Lung (tissue), 12 donors: ENCODE results near the gene BMP8A. TPM values are rescaled to one million over a fixed set of nuclear protein-coding genes. Genes with fewer than 3 reads are reported as not detected.

Experiments
- ATAC-seq: fragments of 200-7000 bp; cut with Tn5 transposase; one replicate; pipeline ENCODE4 v1.9.1; 2020; ENCODE audit warnings: moderate number of reproducible peaks; ENCODE audit not compliant: insufficient read depth, low FRiP score
- DNase-seq, 3 donors: peaks; one replicate each; pipeline ENCODE4 v3.0.0-alpha.2; 2013 to 2017
- H3K27ac ChIP-seq, 2 donors: one replicate each; pipeline ENCODE4 v1.5.1; 2013; ENCODE audit warnings: mild to moderate bottlenecking in 2 of 2, moderate library complexity in 2 of 2, control low read depth in 1 of 2, inconsistent platforms in 1 of 2, low read depth in 1 of 2, low read length in 1 of 2
- H3K27me3 ChIP-seq, 3 donors: one replicate each; pipeline ENCODE4 v1.5.1; 2013; ENCODE audit warnings: low read length in 2 of 3; ENCODE audit not compliant: control insufficient read depth in 3 of 3, insufficient read depth in 3 of 3
- H3K36me3 ChIP-seq, 4 donors: one replicate each; pipeline ENCODE4 v1.5.1; 2013; ENCODE audit warnings: low read length in 4 of 4, mild to moderate bottlenecking in 1 of 4, moderate library complexity in 1 of 4; ENCODE audit not compliant: control insufficient read depth in 4 of 4, insufficient read depth in 4 of 4
- H3K4me1 ChIP-seq, 5 donors: one replicate each; pipeline ENCODE4 v1.5.1; 2013; ENCODE audit warnings: low read length in 5 of 5, mild to moderate bottlenecking in 2 of 5, moderate library complexity in 1 of 5; ENCODE audit not compliant: control insufficient read depth in 5 of 5, insufficient read depth in 5 of 5
- H3K4me3 ChIP-seq: one replicate; pipeline ENCODE4 v1.5.1; 2013; ENCODE audit warnings: mild to moderate bottlenecking, control low read depth, moderate library complexity
- H3K9ac ChIP-seq, 2 donors: one replicate each; pipeline ENCODE4 v1.5.1; 2013; ENCODE audit warnings: low read length in 2 of 2, control low read depth in 1 of 2; ENCODE audit not compliant: insufficient read depth in 1 of 2
- H3K9me3 ChIP-seq, 4 donors: one replicate each; pipeline ENCODE4 v1.5.1; 2013; ENCODE audit warnings: low read length in 3 of 4, mild to moderate bottlenecking in 1 of 4, moderate library complexity in 1 of 4; ENCODE audit not compliant: control insufficient read depth in 4 of 4, insufficient read depth in 3 of 4
- WGBS, 2 donors: extraction: QIAGEN DNeasy Blood & Tissue Kit; methylation state at CpG; one replicate each; pipeline ENCODE4 v1.1.7; 2013; 5-methylcytosine and 5-hydroxymethylcytosine counted together
- polyA plus RNA-seq, 2 donors: library from polyadenylated mRNA; stranded (reverse); fragments of 200-250 nt; gene quantifications; one replicate each; pipeline ENCODE4 v1.2.1, GENCODE V29; 2013
- total RNA-seq, 2 donors: library from RNA; depleted of rRNA in 1 of 2; stranded (reverse); fragments of >200 nt in 1 of 2; gene quantifications; one replicate each; pipeline ENCODE4 v1.2.1, GENCODE V29; 2014 to 2021
- TF ChIP-seq, protein P1 (sequence below): IDR thresholded peaks from 2 replicates; pipeline ENCODE4 v1.5.1; 2012; ENCODE audit warnings: mild to moderate bottlenecking; ENCODE audit errors: control extremely low read depth, extremely low read depth
- donor health status: control.
- donor health status: control.
- donor health status: Bipolar disorder and iron deficiency.
- donor health status: healthy.
- donor health status: DM: yes; HTN: yes; CAD: no.

Gene BMP8A
- total and polyA plus RNA-seq, 4 donors = 0.30 to 0.68 (median 0.55) TPM; not detected in 1

DNA sequence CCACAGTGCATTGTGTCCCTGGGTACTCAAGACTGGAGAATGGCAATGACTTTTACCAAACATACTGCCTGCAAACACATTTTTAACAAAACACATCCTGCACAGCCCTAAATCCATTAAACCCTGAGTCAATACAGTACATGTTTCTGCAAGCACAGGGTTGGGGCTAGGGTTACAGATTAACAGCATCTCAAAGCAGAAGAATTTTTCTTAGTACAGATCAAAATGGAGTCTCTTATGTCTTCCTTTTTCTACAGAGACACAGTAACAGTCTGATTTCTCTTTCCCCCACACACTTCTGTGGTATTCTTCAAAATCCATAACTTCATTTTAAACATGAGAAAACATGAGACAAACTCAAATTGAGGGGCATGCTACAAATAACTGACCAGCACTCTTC lies 13.9 kb downstream of the BMP8A start:
- peaks cover 0 to 8% (median 1%) of the 10 kb centered on the region in 5 donors for H3K4me1 ChIP-seq
- no peaks in the 10 kb centered on the region for H3K36me3 ChIP-seq
- H3K9ac ChIP-seq = no peak overlapping the region
- no peaks in the 10 kb centered on the region for H3K27me3 ChIP-seq
- no peak overlapping the region for H3K4me3 ChIP-seq
- DNase-seq (no peak), ATAC-seq (no peak)
- TF ChIP-seq, protein P1, sequence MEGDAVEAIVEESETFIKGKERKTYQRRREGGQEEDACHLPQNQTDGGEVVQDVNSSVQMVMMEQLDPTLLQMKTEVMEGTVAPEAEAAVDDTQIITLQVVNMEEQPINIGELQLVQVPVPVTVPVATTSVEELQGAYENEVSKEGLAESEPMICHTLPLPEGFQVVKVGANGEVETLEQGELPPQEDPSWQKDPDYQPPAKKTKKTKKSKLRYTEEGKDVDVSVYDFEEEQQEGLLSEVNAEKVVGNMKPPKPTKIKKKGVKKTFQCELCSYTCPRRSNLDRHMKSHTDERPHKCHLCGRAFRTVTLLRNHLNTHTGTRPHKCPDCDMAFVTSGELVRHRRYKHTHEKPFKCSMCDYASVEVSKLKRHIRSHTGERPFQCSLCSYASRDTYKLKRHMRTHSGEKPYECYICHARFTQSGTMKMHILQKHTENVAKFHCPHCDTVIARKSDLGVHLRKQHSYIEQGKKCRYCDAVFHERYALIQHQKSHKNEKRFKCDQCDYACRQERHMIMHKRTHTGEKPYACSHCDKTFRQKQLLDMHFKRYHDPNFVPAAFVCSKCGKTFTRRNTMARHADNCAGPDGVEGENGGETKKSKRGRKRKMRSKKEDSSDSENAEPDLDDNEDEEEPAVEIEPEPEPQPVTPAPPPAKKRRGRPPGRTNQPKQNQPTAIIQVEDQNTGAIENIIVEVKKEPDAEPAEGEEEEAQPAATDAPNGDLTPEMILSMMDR = no peak
- H3K27ac ChIP-seq = no peak overlapping the region
- H3K9me3 ChIP-seq = no peaks in the 10 kb centered on the region

DNA sequence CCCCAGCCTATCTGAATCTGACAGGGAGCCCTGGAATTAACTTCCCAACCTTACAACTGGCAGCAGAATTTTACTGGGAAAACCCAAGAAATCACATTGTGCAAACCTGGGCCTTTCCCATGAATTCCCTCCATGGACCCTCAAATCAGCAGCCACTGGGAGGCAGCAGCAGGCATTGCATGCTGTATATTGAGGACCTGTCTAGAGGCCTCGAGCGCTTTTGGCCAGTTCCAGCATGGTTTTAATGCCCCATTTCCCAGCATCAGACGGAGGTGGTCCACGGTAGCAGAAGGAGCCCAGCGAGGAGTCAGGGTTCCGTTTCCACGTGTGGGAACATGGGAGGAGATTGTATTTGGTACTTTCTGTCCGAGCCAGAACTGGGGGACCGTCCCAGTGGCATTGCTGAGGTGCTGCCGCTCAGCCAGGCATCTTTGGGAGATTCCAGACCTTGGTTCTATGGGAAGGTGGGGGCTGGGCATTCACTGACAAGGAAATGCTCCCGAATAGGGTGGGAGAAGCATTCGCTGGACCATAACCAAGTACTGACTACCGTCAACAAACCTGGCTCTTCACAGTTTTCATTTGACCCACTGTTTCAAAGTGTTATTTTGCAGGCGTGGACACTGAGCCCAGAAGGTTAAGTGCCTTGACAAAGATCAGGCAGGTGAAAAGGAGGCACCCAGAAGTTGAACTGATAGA lies 15.9 kb downstream of the BMP8A start:
- no peak overlapping the region for H3K27ac ChIP-seq
- H3K4me1 ChIP-seq = peaks cover 0 to 7% (median 0%) of the 10 kb centered on the region in 5 donors
- no peaks in the 10 kb centered on the region for H3K27me3 ChIP-seq
- H3K36me3 ChIP-seq = no peaks in the 10 kb centered on the region
- ATAC-seq (no peak), DNase-seq (peak in 2 of 3 donors; percentile 37 to 40)
- H3K9me3 ChIP-seq = no peaks in the 10 kb centered on the region
- TF ChIP-seq, protein P1 = no peak
- H3K9ac ChIP-seq = no peak overlapping the region
- H3K4me3 ChIP-seq = no peak overlapping the region
- WGBS, 2 donors = 82 to 86% methylated on average over 14 of the region's 14 CpGs

DNA sequence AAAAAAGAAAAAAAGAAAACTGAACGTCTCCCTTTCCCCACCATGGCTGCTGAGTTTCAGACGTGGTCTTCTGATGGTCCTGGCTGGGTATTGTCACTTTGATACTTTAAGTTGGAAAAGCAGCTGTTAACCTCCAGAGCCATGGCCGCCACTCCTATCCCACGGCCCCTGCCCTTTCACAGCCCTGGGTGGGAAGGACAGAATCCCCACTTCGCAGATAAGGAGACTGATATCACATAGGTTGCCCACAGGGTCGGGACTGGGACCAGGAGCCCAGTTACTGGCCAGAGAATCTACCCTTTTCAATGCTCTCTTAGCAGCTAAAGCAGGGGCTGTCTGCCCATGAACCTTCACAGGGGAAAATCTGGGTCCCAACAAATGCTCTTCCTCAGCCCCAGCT lies 16.8 kb downstream of the BMP8A start:
- ATAC-seq (no peak), DNase-seq (no peak)
- Histone ChIP-seq H3K9ac (no peak overlapping the region), H3K4me3 (no peak overlapping the region), H3K36me3 (no peaks in the 10 kb centered on the region), H3K9me3 (no peaks in the 10 kb centered on the region), H3K4me1 (peaks cover 0 to 7% (median 0%) of the 10 kb centered on the region in 5 donors), H3K27me3 (no peaks in the 10 kb centered on the region), H3K27ac (no peak overlapping the region)
- TF ChIP-seq, protein P1 = no peak
- 85 to 93% methylated on average over 6 of the region's 6 CpGs for WGBS, 2 donors
